ENCODE results near the gene FBP2.

- TF ChIP-seq, protein P1, sequence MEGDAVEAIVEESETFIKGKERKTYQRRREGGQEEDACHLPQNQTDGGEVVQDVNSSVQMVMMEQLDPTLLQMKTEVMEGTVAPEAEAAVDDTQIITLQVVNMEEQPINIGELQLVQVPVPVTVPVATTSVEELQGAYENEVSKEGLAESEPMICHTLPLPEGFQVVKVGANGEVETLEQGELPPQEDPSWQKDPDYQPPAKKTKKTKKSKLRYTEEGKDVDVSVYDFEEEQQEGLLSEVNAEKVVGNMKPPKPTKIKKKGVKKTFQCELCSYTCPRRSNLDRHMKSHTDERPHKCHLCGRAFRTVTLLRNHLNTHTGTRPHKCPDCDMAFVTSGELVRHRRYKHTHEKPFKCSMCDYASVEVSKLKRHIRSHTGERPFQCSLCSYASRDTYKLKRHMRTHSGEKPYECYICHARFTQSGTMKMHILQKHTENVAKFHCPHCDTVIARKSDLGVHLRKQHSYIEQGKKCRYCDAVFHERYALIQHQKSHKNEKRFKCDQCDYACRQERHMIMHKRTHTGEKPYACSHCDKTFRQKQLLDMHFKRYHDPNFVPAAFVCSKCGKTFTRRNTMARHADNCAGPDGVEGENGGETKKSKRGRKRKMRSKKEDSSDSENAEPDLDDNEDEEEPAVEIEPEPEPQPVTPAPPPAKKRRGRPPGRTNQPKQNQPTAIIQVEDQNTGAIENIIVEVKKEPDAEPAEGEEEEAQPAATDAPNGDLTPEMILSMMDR (IDR thresholded peaks at IDR 0.05; ENCODE audit: poor library complexity), result no peak
- TF ChIP-seq EZH2 (IDR thresholded peaks at IDR 0.05; ENCODE audit: borderline replicate concordance), result no peak
Measured at GRCh38 chr9:94526271-94526670, 67.4 kb downstream of the FBP2 start.

Data from hepatocyte (in vitro differentiated cells).